ENCODE results near the gene TSSK3. TPM values are rescaled to one million over a fixed set of nuclear protein-coding genes. Genes with fewer than 3 reads are reported as not detected.

Gene TSSK3
- total RNA-seq, 1 donor from 2014 or later, result 1.6 TPM

- Mint-ChIP-seq H3K36me3 (ENCODE audit: unreplicated experiment) (no peaks in the 10 kb centered on the region), H3K27ac (ENCODE audit: unreplicated experiment) (peak overlapping the region; percentile 33), H3K9me3 (ENCODE audit: unreplicated experiment) (no peaks in the 10 kb centered on the region), H3K27me3 (ENCODE audit: unreplicated experiment) (peaks cover 2% of the 10 kb centered on the region), H3K4me1 (ENCODE audit: low read depth, unreplicated experiment) (peaks cover 5% of the 10 kb centered on the region), H3K4me3 (ENCODE audit: unreplicated experiment) (no peak overlapping the region)
- peak; percentile 91 for DNase-seq
- TF ChIP-seq CTCF (IDR thresholded peaks at IDR 0.05; ENCODE audit: partially characterized antibody, unreplicated experiment), result peak; percentile 59
These were observed 38.7 kb downstream of the TSSK3 start for GRCh38 chr1:32400876-32401631.

- Mint-ChIP-seq H3K4me3 (ENCODE audit: unreplicated experiment) (no peak overlapping the region), H3K27ac (ENCODE audit: unreplicated experiment) (no peak overlapping the region), H3K4me1 (ENCODE audit: low read depth, unreplicated experiment) (peaks cover 5% of the 10 kb centered on the region), H3K27me3 (ENCODE audit: unreplicated experiment) (no peaks in the 10 kb centered on the region), H3K36me3 (ENCODE audit: unreplicated experiment) (no peaks in the 10 kb centered on the region), H3K9me3 (ENCODE audit: unreplicated experiment) (no peaks in the 10 kb centered on the region)
- no peak for TF ChIP-seq CTCF (IDR thresholded peaks at IDR 0.05; ENCODE audit: partially characterized antibody, unreplicated experiment)
- DNase-seq, result no peak
These were observed 42.6 kb downstream of the TSSK3 start for GRCh38 chr1:32404946-32405345.

GRCh38 chr1:32405672-32406467 lies 43.5 kb downstream of the TSSK3 start:
- Mint-ChIP-seq H3K4me1 (ENCODE audit: low read depth, unreplicated experiment) (peaks cover 5% of the 10 kb centered on the region), H3K36me3 (ENCODE audit: unreplicated experiment) (no peaks in the 10 kb centered on the region)

GRCh38 chr1:32406629-32407111 lies 44.3 kb downstream of the TSSK3 start:
- Mint-ChIP-seq H3K36me3 (ENCODE audit: unreplicated experiment) (peaks cover under 1% of the 10 kb centered on the region), H3K27me3 (ENCODE audit: unreplicated experiment) (no peaks in the 10 kb centered on the region), H3K27ac (ENCODE audit: unreplicated experiment) (no peak overlapping the region), H3K4me3 (ENCODE audit: unreplicated experiment) (no peak overlapping the region), H3K9me3 (ENCODE audit: unreplicated experiment) (no peaks in the 10 kb centered on the region), H3K4me1 (ENCODE audit: low read depth, unreplicated experiment) (peaks cover 5% of the 10 kb centered on the region)
- DNase-seq, result no peak
- TF ChIP-seq CTCF (IDR thresholded peaks at IDR 0.05; ENCODE audit: partially characterized antibody, unreplicated experiment), result no peak

More at GRCh38 chr1:32405672-32406467, 43.5 kb downstream of the TSSK3 start:
- Mint-ChIP-seq H3K27ac (ENCODE audit: unreplicated experiment) (no peak overlapping the region), H3K27me3 (ENCODE audit: unreplicated experiment) (no peaks in the 10 kb centered on the region), H3K4me3 (ENCODE audit: unreplicated experiment) (no peak overlapping the region), H3K9me3 (ENCODE audit: unreplicated experiment) (no peaks in the 10 kb centered on the region)
- TF ChIP-seq CTCF (IDR thresholded peaks at IDR 0.05; ENCODE audit: partially characterized antibody, unreplicated experiment), result no peak
- no peak for DNase-seq
